GM12873 (cell line): ENCODE results near the gene CRTAC1.

ENCODE experiments used
- CTCF ChIP-seq: IDR thresholded peaks from 2 replicates; pipeline ENCODE4 v1.5.1; 2012; ENCODE audit warnings: low read depth, mild to moderate bottlenecking, moderate library complexity, low read length, control low read depth; ENCODE audit not compliant: insufficient read depth; ENCODE audit errors: missing control alignments

The CRTAC1 gene

DNA sequence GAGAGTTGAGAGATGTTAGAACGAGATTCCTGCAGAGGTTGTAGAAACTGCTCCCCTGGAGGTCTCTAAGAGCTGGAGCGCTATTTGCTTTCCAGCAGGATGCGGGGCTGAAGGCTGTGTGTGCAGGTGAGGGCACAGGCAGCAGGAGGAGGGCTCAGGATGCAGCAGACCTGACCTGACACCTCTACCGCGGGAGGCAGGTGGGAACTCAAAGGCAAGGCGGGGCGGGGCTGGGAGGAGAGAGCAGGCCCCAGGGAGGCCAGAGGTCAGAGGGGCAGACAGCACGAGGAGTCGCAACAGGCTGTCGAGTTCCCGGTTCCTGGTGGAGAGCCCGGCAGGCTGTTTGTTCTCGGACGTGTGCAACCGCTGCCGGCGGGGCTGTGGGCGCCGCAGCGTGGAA lies 7.9 kb upstream of the CRTAC1 start:
- TF ChIP-seq CTCF, result no peak

DNA sequence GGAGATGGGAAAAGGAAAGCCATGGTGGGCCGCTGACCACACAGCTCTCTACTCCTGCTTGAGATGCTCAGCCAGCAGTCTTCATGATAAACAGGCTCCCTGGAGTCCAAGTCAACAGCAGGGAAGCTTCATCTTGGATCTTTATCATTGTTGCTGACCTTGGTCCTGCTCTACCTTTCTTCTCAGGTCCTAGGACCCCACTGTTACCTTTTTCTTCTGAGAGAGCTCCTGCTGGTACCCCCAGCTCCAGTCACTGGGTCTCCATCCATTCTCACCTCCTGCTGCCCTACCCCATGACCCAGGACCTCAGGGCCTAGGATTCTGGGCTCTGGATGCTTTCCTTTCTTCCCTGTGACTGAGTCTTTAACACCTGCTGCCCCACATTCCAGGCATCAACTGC lies 5.2 kb upstream of the CRTAC1 start:
- TF ChIP-seq CTCF, result no peak

- TF ChIP-seq CTCF, result no peak
Measured at GRCh38 chr10:98033515-98033914, 3.1 kb upstream of the CRTAC1 start.

GRCh38 chr10:98031440-98031839 lies 1.0 kb upstream of the CRTAC1 start:
- no peak for TF ChIP-seq CTCF

DNA sequence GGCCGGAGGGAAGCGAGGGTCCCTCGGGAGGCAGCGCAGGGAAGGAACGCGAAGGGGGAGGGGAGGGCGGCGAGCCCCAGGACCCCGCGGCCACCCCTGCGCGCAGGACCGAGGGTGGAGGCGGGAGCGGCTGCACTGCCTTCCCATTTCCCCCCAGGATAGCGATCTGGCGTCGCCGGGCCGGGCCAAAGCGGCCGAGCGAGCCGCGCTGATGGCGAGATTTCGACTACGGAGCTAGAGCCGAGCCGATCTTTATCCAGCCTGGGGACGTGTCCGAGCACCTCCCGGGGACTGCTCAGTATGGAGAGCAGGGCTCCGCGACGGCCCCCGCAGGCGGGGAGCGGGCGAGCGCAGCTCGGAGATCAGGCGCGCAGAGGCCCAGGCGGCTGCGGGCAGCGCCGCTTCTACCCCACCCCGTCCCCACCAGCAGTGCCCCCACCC lies 590 bp upstream of the CRTAC1 start:
- no peak for TF ChIP-seq CTCF

GRCh38 chr10:98029149-98030092 lies 1.0 kb downstream of the CRTAC1 start:
- no peak for TF ChIP-seq CTCF

DNA sequence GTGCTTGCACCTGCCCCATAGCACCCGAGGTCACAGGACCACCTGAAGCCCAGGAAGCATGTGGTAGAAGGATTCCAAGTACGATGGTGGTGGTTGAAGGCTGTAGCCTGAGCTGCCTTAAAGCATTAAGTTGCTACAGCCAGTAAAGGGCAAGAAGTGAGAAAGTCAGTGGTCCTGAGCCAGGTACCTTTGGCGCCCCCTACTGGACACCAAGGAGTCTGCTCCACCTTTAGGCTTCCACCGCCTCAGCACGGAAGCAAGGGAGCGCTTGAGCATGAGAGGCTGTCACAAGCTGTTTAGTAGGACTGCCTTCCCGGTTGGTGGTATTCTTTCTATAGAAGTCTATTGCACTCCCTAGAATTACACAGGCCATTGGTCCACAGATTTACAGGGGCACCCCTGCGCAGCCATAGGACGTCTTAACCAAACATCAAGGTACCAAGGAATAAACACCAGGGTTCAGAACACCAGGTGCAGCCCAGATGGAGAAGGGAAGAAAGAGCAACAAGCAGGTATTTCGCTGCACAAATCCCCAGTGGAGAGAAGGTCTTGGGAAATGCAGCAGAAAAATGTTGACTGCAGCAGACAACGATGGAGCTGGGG lies 2.2 kb downstream of the CRTAC1 start:
- peak; percentile 91 for TF ChIP-seq CTCF
